ENCODE results near the gene PCSK5.

The PCSK5 gene

GRCh38 chr9:76359365-76359764 is 468.9 kb downstream of the PCSK5 start:
- TF ChIP-seq NFIC (IDR thresholded peaks at IDR 0.05) = no peak
- no peak for TF ChIP-seq CREB1 (IDR thresholded peaks at IDR 0.05; ENCODE audit: low read depth)
- no peak for TF ChIP-seq EP300 (IDR thresholded peaks at IDR 0.05; ENCODE audit: borderline replicate concordance)

- no peak for TF ChIP-seq NFIC (IDR thresholded peaks at IDR 0.05)
- TF ChIP-seq MAX (IDR thresholded peaks at IDR 0.05) = no peak
- TF ChIP-seq REST (IDR thresholded peaks at IDR 0.05; ENCODE audit: low read depth) = no peak
- no peak for TF ChIP-seq TEAD4 (IDR thresholded peaks at IDR 0.05)
- no peak for TF ChIP-seq USF1 (IDR thresholded peaks at IDR 0.05)
- TF ChIP-seq TCF12 (IDR thresholded peaks at IDR 0.05; ENCODE audit: low read depth) = no peak
- TF ChIP-seq FOXM1 (IDR thresholded peaks at IDR 0.05; ENCODE audit: borderline replicate concordance, low read depth) = no peak
- no peak for TF ChIP-seq CEBPB (IDR thresholded peaks at IDR 0.05)
- no peak for TF ChIP-seq EP300 (IDR thresholded peaks at IDR 0.05; ENCODE audit: borderline replicate concordance)
- TF ChIP-seq TAF1 (IDR thresholded peaks at IDR 0.05; ENCODE audit: low read depth) = no peak
These were observed 469.3 kb downstream of the PCSK5 start for GRCh38 chr9:76359766-76360165.

- TF ChIP-seq MAX (IDR thresholded peaks at IDR 0.05) (no peak), EP300 (IDR thresholded peaks at IDR 0.05; ENCODE audit: borderline replicate concordance) (no peak), TAF1 (IDR thresholded peaks at IDR 0.05; ENCODE audit: low read depth) (no peak), USF1 (IDR thresholded peaks at IDR 0.05) (no peak), CREB1 (IDR thresholded peaks at IDR 0.05; ENCODE audit: low read depth) (no peak), TEAD4 (IDR thresholded peaks at IDR 0.05) (no peak), RAD21 (IDR thresholded peaks at IDR 0.05; ENCODE audit: low read depth) (no peak), TCF12 (IDR thresholded peaks at IDR 0.05; ENCODE audit: low read depth) (no peak), ZBTB7A (IDR thresholded peaks at IDR 0.05; ENCODE audit: low read depth) (no peak), REST (IDR thresholded peaks at IDR 0.05; ENCODE audit: low read depth) (no peak), YY1 (IDR thresholded peaks at IDR 0.05; ENCODE audit: low read depth) (no peak), CEBPB (IDR thresholded peaks at IDR 0.05) (no peak), EGR1 (IDR thresholded peaks at IDR 0.05) (no peak), NFIC (IDR thresholded peaks at IDR 0.05) (no peak), FOXM1 (IDR thresholded peaks at IDR 0.05; ENCODE audit: borderline replicate concordance, low read depth) (no peak)
These were observed 472.5 kb downstream of the PCSK5 start for GRCh38 chr9:76363032-76363395.

- TF ChIP-seq RAD21 (IDR thresholded peaks at IDR 0.05; ENCODE audit: low read depth) (peak; percentile 36; the same call in 1 of the 2 replicates), USF1 (IDR thresholded peaks at IDR 0.05) (no peak), CREB1 (IDR thresholded peaks at IDR 0.05; ENCODE audit: low read depth) (no peak), EGR1 (IDR thresholded peaks at IDR 0.05) (no peak), NFIC (IDR thresholded peaks at IDR 0.05) (peak; percentile 95), TEAD4 (IDR thresholded peaks at IDR 0.05) (peak; percentile 100), TCF12 (IDR thresholded peaks at IDR 0.05; ENCODE audit: low read depth) (peak; percentile 96), REST (IDR thresholded peaks at IDR 0.05; ENCODE audit: low read depth) (no peak), EP300 (IDR thresholded peaks at IDR 0.05; ENCODE audit: borderline replicate concordance) (peak; percentile 98), CEBPB (IDR thresholded peaks at IDR 0.05) (peak; percentile 51), ZBTB7A (IDR thresholded peaks at IDR 0.05; ENCODE audit: low read depth) (no peak), YY1 (IDR thresholded peaks at IDR 0.05; ENCODE audit: low read depth) (no peak), FOXM1 (IDR thresholded peaks at IDR 0.05; ENCODE audit: borderline replicate concordance, low read depth) (peak; percentile 97), MAX (IDR thresholded peaks at IDR 0.05) (no peak; the same call in 1 of the 2 replicates), TAF1 (IDR thresholded peaks at IDR 0.05; ENCODE audit: low read depth) (no peak)
These were observed 474.6 kb downstream of the PCSK5 start for GRCh38 chr9:76365028-76365427.

Measured in Ishikawa (cell line).